RWPE2 (cell line): ENCODE measurements around the gene ATOH8.
"Not testable (repeated sequence)": the region's sequence is repeated elsewhere in the genome, so short reads cannot be mapped to it uniquely, and the experiment has no call there.

Experiments
- ATAC-seq: fragments of 200-7000 bp; cut with Tn5 transposase; 3 replicates; pipeline ENCODE4 v1.9.1; 2021; ENCODE audit warnings: low read depth
- DNase-seq: peaks from one replicate; pipeline ENCODE4 v3.0.0-alpha.2; 2020; ENCODE audit warnings: low spot score
- H3K27ac ChIP-seq: fragments of 450-650 bp; 2 replicates; pipeline ENCODE4 v1.5.1; 2017; ENCODE audit warnings: mild to moderate bottlenecking; ENCODE audit not compliant: poor library complexity, severe bottlenecking
- H3K27me3 ChIP-seq: fragments of 250-450 bp; sonication (Bioruptor Pico); 2 replicates; pipeline ENCODE4 v1.5.1; 2021; ENCODE audit warnings: mild to moderate bottlenecking, moderate library complexity; ENCODE audit not compliant: insufficient read depth, poor library complexity, severe bottlenecking
- H3K36me3 ChIP-seq: fragments of 250-450 bp; sonication (Bioruptor Pico); 2 replicates; pipeline ENCODE4 v1.5.1; 2020; ENCODE audit warnings: low read depth, mild to moderate bottlenecking, moderate library complexity
- H3K4me1 ChIP-seq: fragments of 250-450 bp; sonication (Bioruptor Pico); 2 replicates; pipeline ENCODE4 v1.5.1; 2021; ENCODE audit warnings: mild to moderate bottlenecking, moderate library complexity; ENCODE audit not compliant: insufficient read depth, poor library complexity, severe bottlenecking
- H3K4me3 ChIP-seq: fragments of 250-450 bp; sonication (Bioruptor Pico); 2 replicates; pipeline ENCODE4 v1.5.1; 2021; ENCODE audit warnings: mild to moderate bottlenecking, moderate library complexity; ENCODE audit not compliant: severe bottlenecking
- H3K9me3 ChIP-seq: fragments of 250-450 bp; sonication (Bioruptor Pico); 2 replicates; pipeline ENCODE4 v1.5.1; 2021; ENCODE audit warnings: mild to moderate bottlenecking, moderate library complexity; ENCODE audit not compliant: severe bottlenecking
- CTCF ChIP-seq: fragments of 450-650 bp; IDR thresholded peaks from one replicate; pipeline ENCODE4 v1.5.1; 2017; ENCODE audit warnings: mild to moderate bottlenecking, moderate library complexity; ENCODE audit not compliant: poor library complexity, severe bottlenecking

ATOH8 gene

GRCh38 chr2:85713836-85714235, 40.0 kb upstream of the ATOH8 start:
- no peaks in the 10 kb centered on the region for H3K27me3 ChIP-seq
- H3K27ac ChIP-seq: no peak overlapping the region

GRCh38 chr2:85714421-85714820, 39.4 kb upstream of the ATOH8 start:
- not testable (repeated sequence) for DNase-seq, H3K9me3 ChIP-seq, H3K4me3 ChIP-seq, H3K27me3 ChIP-seq, H3K4me1 ChIP-seq, H3K27ac ChIP-seq, H3K36me3 ChIP-seq, ATAC-seq

More at GRCh38 chr2:85713836-85714235, 40.0 kb upstream of the ATOH8 start:
- TF ChIP-seq CTCF: no peak
- no peak overlapping the region for H3K4me3 ChIP-seq
- no peak for ATAC-seq
- no peaks in the 10 kb centered on the region for H3K9me3 ChIP-seq
- no peak for DNase-seq
- H3K36me3 ChIP-seq: no peaks in the 10 kb centered on the region
- no peaks in the 10 kb centered on the region for H3K4me1 ChIP-seq

- no peak for ATAC-seq
- Histone ChIP-seq H3K27ac (no peak overlapping the region), H3K36me3 (no peaks in the 10 kb centered on the region), H3K27me3 (no peaks in the 10 kb centered on the region), H3K9me3 (no peaks in the 10 kb centered on the region), H3K4me3 (no peak overlapping the region), H3K4me1 (no peaks in the 10 kb centered on the region)
- no peak for TF ChIP-seq CTCF
- DNase-seq: no peak
Observed at GRCh38 chr2:85714841-85715240, 39.0 kb upstream of the ATOH8 start.

GRCh38 chr2:85716346-85716914, 37.4 kb upstream of the ATOH8 start:
- TF ChIP-seq CTCF: no peak
- ATAC-seq (no peak), DNase-seq (no peak)
- Histone ChIP-seq H3K36me3 (no peaks in the 10 kb centered on the region), H3K27ac (no peak overlapping the region), H3K4me1 (no peaks in the 10 kb centered on the region), H3K27me3 (no peaks in the 10 kb centered on the region), H3K9me3 (no peaks in the 10 kb centered on the region), H3K4me3 (no peak overlapping the region)

- no peak for TF ChIP-seq CTCF
- Histone ChIP-seq H3K27me3 (no peaks in the 10 kb centered on the region), H3K4me3 (no peak overlapping the region), H3K27ac (no peak overlapping the region), H3K36me3 (no peaks in the 10 kb centered on the region), H3K9me3 (no peaks in the 10 kb centered on the region), H3K4me1 (no peaks in the 10 kb centered on the region)
- ATAC-seq: no peak
- no peak for DNase-seq
Observed at GRCh38 chr2:85717308-85718008, 36.3 kb upstream of the ATOH8 start.
